Uterus (tissue), 2 donors: ENCODE results near the gene WDR45B.

Experiments
- CTCF ChIP-seq, 4 experiments: fragments of 200-600 bp in 2 of 4; fragments of 450-650 bp in 2 of 4; sonication (generic) in 2 of 4; IDR thresholded peaks; one replicate each; pipeline ENCODE4 v1.5.1; 2016 to 2019; ENCODE audit warnings: antibody characterized with exemption in 4 of 4, mild to moderate bottlenecking in 2 of 4, moderate library complexity in 1 of 4
- POLR2A ChIP-seq, 2 donors: fragments of 450-650 bp; IDR thresholded peaks; one replicate each; pipeline ENCODE4 v1.6.1; 2016; ENCODE audit warnings: antibody characterized with exemption in 2 of 2, mild to moderate bottlenecking in 1 of 2, moderate library complexity in 1 of 2

GRCh38 chr17:82599674-82600661 is 48.3 kb downstream of the WDR45B start:
- TF ChIP-seq POLR2A (IDR thresholded peaks at IDR 0.05) (no peak), CTCF (IDR thresholded peaks at IDR 0.05) (no peak)
